Fibroblast of mammary gland (primary cell): Measurements from ENCODE around the gene PROSER3.
"Not testable (repeated sequence)": the region's sequence is repeated elsewhere in the genome, so short reads cannot be mapped to it uniquely, and the experiment has no call there.

ENCODE experiments used
- DNase-seq: peaks from one replicate; pipeline ENCODE4 v3.0.0-alpha.2; 2010; ENCODE audit warnings: low read depth
- H3K4me3 ChIP-seq: 2 replicates; pipeline ENCODE4 v1.5.1; 2011; ENCODE audit warnings: low read depth, mild to moderate bottlenecking, low read length, moderate library complexity; ENCODE audit not compliant: control insufficient read depth
- TF ChIP-seq, protein P1 (sequence below): conservative IDR thresholded peaks from 2 replicates; pipeline ENCODE4 v1.5.1; 2011; ENCODE audit warnings: low read depth, low read length, inconsistent platforms; ENCODE audit not compliant: control insufficient read depth, insufficient read depth

PROSER3 gene

GRCh38 chr19:35792312-35792711 lies 34.3 kb downstream of the PROSER3 start:
- DNase-seq = no peak
- H3K4me3 ChIP-seq = no peak overlapping the region
- TF ChIP-seq, protein P1, sequence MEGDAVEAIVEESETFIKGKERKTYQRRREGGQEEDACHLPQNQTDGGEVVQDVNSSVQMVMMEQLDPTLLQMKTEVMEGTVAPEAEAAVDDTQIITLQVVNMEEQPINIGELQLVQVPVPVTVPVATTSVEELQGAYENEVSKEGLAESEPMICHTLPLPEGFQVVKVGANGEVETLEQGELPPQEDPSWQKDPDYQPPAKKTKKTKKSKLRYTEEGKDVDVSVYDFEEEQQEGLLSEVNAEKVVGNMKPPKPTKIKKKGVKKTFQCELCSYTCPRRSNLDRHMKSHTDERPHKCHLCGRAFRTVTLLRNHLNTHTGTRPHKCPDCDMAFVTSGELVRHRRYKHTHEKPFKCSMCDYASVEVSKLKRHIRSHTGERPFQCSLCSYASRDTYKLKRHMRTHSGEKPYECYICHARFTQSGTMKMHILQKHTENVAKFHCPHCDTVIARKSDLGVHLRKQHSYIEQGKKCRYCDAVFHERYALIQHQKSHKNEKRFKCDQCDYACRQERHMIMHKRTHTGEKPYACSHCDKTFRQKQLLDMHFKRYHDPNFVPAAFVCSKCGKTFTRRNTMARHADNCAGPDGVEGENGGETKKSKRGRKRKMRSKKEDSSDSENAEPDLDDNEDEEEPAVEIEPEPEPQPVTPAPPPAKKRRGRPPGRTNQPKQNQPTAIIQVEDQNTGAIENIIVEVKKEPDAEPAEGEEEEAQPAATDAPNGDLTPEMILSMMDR = no peak

DNA sequence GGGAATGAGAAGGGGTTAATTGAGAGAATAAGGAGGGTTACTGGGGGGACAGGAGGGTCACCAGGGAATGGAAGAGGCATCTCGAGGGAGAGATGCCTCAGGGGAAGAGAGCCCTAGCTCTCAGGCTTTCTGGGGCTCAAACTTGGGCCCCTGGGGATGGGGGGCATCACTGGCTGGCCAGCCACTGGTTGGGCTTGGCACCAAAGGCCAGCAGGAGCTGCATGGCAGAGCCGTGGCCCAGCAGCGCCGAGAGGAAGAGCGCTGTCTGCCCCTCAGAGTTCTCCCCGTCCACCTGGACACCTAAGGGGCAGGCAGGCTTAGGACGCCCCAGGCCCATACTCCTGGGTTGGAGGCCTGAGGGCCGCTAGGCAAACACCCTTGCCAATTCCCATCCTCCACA lies 34.9 kb downstream of the PROSER3 start:
- DNase-seq = no peak
- TF ChIP-seq, protein P1 = no peak

DNA sequence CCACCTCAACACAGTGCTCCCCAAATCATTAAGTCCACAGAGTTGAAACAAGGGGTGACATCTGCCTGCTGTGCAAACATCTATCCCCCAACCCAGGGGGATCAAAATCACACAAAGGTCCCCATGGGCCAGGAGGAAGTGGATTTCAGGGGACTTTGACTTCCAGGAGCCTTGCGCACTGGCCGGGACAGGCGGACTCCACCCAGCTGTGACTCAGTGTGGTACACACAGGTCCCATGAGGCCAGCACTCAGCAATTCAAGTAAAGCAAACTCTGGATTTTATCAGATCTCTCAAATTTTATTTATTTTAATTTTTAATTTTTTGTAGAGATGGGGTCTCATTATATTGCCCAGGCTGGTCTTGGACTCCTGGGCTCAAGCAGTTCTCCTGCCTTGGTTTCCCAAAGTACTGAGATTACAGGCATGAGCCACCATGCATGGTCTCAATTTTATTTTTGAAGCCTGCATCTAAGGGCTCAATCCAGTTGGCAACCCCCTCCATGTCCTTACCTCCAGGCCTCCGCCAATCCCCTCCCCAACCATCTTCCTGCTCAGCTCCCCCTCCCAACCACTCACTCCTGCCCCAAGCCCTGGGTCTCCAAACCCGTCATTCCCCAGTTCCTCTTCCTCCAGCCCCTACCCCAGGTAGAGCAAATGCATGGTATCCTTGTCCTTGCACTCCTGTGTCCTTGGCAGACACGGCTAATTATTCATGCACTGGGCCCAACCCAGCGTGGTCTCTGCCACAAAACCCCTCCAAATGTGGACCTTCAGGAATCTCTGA lies 35.6 kb downstream of the PROSER3 start:
- peak; percentile 52 for DNase-seq
- TF ChIP-seq, protein P1 = no peak
- no peak overlapping the region for H3K4me3 ChIP-seq

More for the DNA sequence above, 34.9 kb downstream of the PROSER3 start:
- H3K4me3 ChIP-seq = no peak overlapping the region

DNA sequence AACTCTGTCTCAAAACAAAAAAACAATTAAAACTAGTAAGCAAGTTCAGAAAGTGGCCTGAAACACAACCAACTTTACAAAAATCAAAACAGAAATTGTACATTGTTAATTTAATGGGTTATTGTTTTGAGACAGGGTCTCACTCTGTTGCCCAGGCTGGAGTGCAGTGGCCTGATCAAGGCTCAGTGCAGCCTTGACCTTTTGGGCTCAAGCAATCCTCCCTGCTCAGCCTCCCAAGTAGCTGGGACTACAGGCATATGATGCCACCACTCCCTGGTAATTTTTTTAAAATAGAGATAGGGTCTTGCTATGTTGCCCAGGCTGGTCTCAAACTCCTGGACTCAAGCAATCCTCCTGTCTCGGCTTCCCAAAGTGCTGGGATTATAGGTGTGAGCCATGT lies 37.6 kb downstream of the PROSER3 start:
- H3K4me3 ChIP-seq, DNase-seq: not testable (repeated sequence)

DNA sequence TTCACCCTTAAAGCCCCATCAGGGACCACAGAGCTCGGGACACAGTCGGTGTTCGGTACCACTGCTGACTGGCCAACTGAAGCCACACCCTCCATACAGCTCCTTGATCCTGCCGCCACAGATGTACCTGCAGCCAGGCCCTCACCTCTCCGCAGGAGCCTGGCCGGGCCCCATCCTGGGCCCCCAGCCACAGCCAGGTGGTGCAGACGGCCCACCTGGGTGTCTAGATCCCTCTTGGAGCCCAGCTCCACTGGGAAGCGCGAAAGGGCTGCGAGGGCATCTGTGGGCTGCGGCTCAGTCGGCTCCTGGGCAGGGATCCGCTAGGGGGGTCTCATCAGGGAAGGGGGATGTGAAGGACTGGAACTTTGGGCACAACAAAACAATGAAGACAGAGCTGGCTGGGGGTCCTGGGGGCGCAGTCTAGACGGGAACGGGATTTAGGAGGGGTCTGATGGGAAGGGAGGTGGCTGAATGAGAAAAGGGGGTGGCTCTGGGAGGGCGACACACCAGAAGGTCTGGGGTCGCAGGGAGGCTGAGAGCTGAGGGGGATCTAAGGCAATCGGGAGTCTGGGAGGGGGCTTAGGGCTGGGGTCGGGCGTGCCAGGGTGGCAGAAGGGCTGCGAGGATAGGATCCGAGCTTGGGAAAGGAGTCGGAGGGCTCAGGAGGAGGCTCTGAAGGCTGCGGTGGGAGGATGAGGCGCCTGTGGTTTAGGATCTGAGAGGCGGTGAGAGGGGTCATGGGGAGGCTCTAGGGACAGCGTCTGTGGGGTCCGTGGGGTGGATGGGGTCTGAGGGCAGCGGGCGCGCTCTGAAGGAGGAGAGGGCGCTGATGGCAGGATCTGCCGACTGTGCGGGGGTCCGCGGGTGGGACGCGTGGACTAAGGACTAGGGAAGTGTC lies 38.9 kb downstream of the PROSER3 start:
- H3K4me3 ChIP-seq = no peak overlapping the region
- no peak for DNase-seq
- TF ChIP-seq, protein P1 = no peak

DNA sequence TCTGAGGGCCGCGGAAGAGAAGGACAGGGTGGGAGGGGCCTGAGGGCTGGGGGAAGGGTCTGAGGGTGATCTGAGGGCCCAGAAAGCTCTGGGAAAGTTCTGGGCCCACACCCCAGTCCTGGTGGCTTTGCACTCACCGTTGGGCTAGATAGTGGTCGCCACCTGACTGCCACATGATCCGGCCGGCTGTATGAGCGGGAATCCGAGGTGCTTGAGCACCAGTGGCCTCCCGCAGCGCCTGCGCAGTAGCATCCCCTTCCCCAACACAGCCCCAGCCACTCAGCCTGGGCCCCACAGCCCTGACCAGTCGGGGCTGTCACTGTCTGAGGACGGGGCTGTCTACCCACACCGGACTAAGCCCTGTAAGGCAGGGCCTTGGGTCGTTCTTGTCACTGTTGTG lies 39.7 kb downstream of the PROSER3 start:
- TF ChIP-seq, protein P1 = no peak
- H3K4me3 ChIP-seq = no peak overlapping the region
- DNase-seq = no peak

- no peak overlapping the region for H3K4me3 ChIP-seq
- TF ChIP-seq, protein P1 = no peak
- DNase-seq = no peak
These were observed 43.9 kb downstream of the PROSER3 start for GRCh38 chr19:35801828-35802227.
